Daoy (cell line): ENCODE data around the gene EP300. TPM values are rescaled to one million over a fixed set of nuclear protein-coding genes. Genes with fewer than 3 reads are reported as not detected.
"Not testable (repeated sequence)": the region's sequence is repeated elsewhere in the genome, so short reads cannot be mapped to it uniquely, and the experiment has no call there.

Source experiments
- DNase-seq: peaks from one replicate; pipeline ENCODE4 v3.0.0-alpha.2; 2015; ENCODE audit warnings: low read depth
- total RNA-seq: library from RNA; depleted of rRNA; stranded (reverse); fragments of >200 nt; shearing (Covaris generic); gene quantifications from 2 replicates; pipeline ENCODE4 v1.2.3, GENCODE V29; 2014; rRNA removed

Gene EP300
- 21.7 and 40.4 TPM in 2 replicates for total RNA-seq

- peak; percentile 84 for DNase-seq
Observed at GRCh38 chr22:41092023-41092817, at the start of gene EP300. Gene EP300 (plus strand): TSS chr22:41092592. CDS start chr22:41093005, 413 bp downstream.

DNA sequence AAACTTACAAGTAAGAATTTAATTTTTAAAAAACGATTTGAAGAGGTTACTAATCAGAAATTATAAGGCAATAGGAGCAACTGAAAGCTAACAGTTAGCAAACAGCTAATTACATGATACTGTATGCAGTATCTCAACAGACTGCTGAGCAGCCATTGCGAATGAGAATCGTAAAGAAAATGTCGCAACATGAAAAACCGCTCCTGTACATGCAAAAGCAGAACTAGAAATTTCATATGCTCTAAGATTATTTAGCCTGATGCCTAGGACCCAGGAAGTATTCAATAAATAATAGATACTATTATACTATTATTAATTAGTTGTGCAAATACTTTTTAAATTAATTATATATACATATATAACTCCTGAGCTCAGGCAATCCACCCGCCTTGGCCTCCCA is 48.7 kb upstream of the EP300 start:
- no peak for DNase-seq

DNA sequence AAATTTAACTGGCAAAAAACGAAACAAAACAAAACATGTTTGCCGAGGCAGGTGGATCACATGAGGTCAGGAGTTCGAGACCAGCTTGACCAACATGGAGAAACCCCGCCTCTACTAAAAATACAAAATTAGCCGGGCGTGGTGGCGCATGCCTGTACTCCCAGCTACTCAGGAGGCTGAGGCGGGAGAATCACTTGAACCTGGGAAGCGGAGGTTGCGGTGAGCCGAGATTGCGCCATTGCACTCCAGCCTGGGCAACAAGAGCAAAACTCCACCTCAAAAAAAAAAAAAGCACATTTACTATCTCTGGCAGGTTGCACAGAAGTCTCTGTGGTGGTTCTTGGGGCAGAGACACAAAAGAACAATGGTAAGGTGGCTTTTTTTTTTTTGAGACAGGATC is 46.8 kb upstream of the EP300 start:
- DNase-seq, result not testable (repeated sequence)

GRCh38 chr22:41047801-41048211 is 44.6 kb upstream of the EP300 start:
- DNase-seq, result no peak

DNA sequence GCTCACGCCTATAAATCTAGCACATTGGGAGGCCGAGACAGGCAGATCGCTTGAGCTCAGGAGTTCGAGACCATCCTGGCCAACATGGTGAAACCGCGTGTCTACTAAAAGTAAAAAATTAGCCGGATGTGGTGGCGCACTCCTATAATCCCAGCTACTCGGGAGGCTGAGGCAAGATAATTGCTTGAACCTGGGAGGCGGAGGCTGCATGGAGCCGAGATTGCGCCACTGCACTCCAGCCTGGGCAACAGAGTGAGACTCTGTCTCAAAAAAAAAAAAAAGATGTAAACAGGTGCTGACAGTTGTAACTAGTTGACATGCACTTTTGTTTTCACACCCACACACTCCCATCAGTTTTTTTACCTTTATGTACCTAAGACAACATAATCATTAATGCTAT is 44.0 kb upstream of the EP300 start:
- DNase-seq, result not testable (repeated sequence)

- peak; percentile 27 for DNase-seq
Observed at GRCh38 chr22:41048791-41049717, 43.3 kb upstream of the EP300 start.

GRCh38 chr22:41049795-41050194 is 42.6 kb upstream of the EP300 start:
- not testable (repeated sequence) for DNase-seq

GRCh38 chr22:41050883-41051282 is 41.5 kb upstream of the EP300 start:
- DNase-seq, result no peak

DNA sequence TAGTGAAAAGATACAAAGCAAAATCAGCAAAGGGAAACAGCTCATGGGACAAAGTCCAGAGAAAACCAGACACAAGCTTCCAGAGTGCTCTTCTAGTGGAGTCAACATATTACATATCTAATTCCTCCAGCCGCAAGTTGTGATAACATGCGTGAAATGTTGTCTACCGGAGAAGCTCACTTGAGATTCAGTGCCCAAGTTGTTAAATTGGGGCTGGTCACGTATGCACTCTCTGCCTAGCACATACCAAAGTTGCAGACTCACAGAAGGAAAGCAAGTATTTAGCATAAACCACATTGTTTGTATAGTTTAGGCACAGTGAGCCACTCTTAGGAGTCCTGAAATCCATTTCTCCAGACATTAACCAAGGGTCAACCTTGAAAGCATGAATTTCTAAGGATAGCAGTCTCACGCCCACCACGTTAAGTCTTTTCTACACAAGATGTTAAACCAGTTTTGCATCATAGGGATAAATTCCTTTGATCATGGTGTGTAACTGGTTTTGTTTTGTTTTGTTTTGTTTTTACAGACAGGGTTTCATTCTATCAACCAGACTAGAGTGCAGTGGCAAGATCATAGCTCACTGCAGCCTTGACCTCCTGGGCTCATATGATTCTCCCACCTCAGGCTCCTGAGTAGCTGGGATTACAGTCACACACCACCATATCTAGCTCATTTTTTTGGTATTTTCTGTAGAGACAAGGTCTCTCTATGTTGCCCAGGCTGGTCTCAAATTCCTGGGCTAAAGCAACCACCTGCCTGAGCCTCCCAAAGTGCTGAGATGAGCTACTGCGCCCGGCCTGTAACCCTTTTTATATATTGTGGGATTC is 39.5 kb upstream of the EP300 start:
- DNase-seq, result peak; percentile 72

- DNase-seq, result no peak
Observed at GRCh38 chr22:41057076-41057475, 35.3 kb upstream of the EP300 start.

DNA sequence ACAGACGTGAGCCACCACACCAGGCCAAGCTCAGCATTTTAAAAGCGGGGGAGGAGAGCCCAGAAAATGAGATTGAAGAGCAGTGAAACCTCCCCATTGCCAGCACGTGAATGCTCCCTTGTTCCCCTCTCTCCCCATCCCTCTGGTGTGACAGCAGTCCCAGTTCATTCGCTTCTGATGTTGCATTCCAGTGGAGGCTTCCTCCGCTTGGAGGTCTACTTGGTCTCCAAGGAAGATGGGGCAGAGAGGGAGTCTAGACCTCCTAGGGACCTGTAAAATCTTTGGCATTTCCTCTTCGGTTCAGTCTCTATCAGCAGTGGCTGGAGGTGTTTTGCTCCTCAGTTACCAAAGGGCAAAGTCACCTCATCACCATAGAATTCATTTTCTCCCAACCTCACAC is 30.2 kb upstream of the EP300 start:
- DNase-seq, result no peak

- DNase-seq, result not testable (repeated sequence)
Observed at GRCh38 chr22:41064326-41064725, 28.1 kb upstream of the EP300 start.

- not testable (repeated sequence) for DNase-seq
Observed at GRCh38 chr22:41066341-41066740, 26.1 kb upstream of the EP300 start.

- not testable (repeated sequence) for DNase-seq
Observed at GRCh38 chr22:41067968-41068367, 24.4 kb upstream of the EP300 start.

DNA sequence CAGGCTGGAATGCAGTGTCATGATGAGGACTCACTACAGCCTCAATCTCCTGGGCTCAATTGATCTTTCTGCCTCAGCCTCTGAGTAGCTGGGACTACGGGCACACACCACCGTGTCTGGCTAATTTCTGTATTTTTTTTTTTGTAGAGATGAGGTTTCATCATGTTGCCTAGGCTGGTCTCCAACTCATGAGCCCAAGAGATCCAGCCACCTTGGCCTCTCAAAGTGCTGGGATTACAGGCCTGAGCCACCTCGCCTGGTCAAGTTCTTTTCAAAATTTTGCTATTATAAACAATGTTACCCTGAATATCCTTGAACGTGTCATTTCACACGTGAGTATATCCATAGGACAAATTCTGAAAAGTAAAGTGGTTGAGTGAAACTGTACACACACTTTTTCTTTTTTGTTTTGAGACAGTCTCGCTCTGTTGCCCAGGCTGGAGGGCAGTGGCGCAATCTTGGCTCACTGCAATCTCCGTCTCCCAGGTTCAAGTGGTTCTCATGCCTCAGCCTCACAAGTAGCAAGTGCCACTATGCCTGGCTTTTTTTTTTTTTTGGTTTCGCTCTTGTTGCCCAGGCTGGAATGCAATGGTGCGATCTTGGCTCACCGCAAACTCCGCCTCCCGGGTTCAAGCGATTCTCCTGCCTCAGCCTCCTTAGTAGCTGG is 21.6 kb upstream of the EP300 start:
- DNase-seq, result no peak

DNA sequence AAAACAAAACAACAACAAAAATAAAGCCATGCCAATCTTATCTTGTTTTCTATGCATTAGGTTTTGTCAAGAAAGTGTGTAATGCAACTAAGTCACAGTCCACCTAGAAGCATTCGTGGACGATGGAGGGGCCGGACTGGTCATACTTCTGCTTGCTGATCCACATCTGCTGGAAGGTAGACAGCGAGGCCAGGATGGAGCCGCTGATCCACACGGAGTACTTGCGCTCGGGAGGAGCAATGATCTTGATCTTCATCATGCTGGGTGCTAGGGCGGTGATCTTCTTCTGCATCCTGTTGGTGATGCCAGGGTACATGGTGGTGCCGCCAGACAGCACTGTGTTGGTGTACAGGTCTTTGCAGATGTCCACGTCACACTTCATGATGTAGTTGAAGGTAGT is 18.3 kb upstream of the EP300 start:
- DNase-seq, result no peak

DNA sequence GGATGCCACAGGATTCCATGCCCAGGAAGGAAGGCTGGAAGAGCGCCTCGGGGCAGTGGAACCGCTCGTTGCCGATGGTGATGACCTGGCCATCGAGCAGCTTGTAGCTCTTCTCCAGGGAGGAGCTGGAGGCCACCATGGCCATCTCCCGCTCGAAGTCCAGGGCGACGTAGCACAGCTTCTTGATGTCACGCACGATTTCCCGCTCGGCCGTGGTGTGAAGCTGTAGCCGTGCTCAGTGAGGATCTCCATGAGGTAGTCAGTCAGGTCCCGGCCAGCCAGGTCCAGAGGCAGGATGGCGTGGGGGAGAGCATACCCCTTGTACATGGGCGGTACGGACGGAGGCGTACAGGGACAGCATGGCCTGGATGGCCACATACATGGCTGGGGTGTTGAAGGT is 17.9 kb upstream of the EP300 start:
- no peak for DNase-seq

DNA sequence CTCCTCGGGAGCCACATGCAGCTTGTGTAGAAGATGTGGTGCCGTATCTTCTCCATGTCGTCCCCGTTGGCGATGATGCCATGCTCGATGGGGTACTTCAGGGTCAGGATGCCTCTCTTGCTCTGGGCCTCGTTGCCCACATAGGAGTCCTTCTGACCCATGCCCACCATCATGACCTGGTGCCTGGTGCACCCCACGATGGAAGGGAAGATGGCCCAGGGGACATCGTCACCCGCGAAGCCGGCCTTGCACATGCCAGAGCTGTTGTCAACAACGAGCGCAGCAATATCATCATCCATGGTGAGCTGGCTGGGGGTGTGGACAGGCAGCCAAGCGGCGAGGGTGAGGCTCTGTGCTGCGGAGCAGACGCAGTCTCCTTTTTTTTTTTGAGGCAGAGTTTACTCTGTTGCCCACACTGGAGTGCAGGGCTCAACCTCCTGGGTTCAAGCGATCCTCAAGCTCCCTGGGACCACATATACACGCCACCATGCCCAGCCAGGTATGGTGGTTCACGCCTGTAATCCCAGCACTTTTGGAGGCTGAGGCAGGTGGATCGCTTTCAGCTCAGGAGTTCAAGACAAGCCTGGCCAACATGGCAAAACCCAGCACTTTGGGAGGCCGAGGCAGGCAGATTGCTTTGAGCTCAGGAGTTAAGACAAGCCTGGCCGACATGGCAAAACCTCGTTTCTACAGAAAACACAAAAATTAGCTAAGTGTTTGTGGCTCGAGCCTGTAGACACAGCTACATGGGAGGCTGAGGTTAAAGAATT is 17.3 kb upstream of the EP300 start:
- no peak for DNase-seq

DNA sequence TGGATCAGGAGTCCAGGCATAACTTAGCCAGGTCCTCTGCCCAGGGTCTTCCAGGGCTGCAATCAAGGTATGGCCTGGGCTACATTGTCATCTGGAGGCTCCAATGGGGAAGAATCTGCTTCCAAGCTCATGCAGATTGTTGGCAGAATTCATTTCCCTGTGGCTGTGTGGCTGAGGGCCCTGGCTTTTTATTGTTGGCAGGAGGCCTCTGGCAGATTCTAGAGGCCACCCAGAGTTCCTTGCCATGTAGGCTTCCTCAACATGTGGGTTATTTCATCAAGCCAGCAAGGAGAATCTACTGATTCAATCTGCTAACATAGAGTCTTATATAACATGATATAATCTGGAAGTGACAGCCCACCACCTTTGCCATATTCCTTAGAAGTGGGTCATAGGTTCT is 16.4 kb upstream of the EP300 start:
- no peak for DNase-seq

GRCh38 chr22:41076857-41077256 is 15.5 kb upstream of the EP300 start:
- no peak for DNase-seq
